ENCODE results near the gene PANK3.
"Not testable (repeated sequence)": the region's sequence is repeated elsewhere in the genome, so short reads cannot be mapped to it uniquely, and the experiment has no call there.

The PANK3 gene

GRCh38 chr5:168549554-168549953, 29.6 kb downstream of the PANK3 start:
- DNase-seq: no peak

GRCh38 chr5:168537176-168537575, 42.0 kb downstream of the PANK3 start:
- DNase-seq: no peak

GRCh38 chr5:168534351-168534750, 44.8 kb downstream of the PANK3 start:
- DNase-seq: not testable (repeated sequence)

GRCh38 chr5:168531987-168532864, 46.9 kb downstream of the PANK3 start:
- DNase-seq: no peak

GRCh38 chr5:168531191-168531590, 48.0 kb downstream of the PANK3 start:
- no peak for DNase-seq

GRCh38 chr5:168530621-168531150, 48.5 kb downstream of the PANK3 start:
- no peak for DNase-seq

- no peak for DNase-seq
Measured at GRCh38 chr5:168529374-168530234, 49.6 kb downstream of the PANK3 start.

- DNase-seq: peak; percentile 17
Measured at GRCh38 chr5:168528521-168529373, 50.4 kb downstream of the PANK3 start, which contains the start of gene FBLL1. TSS of gene FBLL1 (plus strand) at chr5:168529305. CDS start at chr5:168529505, 200 bp downstream.

GRCh38 chr5:168527756-168528295, 51.3 kb downstream of the PANK3 start:
- no peak for DNase-seq

GRCh38 chr5:168525856-168526255, 53.3 kb downstream of the PANK3 start:
- DNase-seq: no peak

- DNase-seq: no peak
Measured at GRCh38 chr5:168513861-168514428, 65.2 kb downstream of the PANK3 start.

- no peak for DNase-seq
Measured at GRCh38 chr5:168502563-168503237, 76.5 kb downstream of the PANK3 start.

All from RPMI8226 (cell line).